ENCODE results near the gene MUC15.

GRCh38 chr11:26573896-26574295, 1.8 kb upstream of the MUC15 start:
- TF ChIP-seq OSR1 (CRISPR knock-in tag; IDR thresholded peaks at IDR 0.05) (no peak), PPARA (CRISPR knock-in tag; IDR thresholded peaks at IDR 0.05; ENCODE audit: borderline replicate concordance) (no peak), TCF4 (CRISPR knock-in tag; IDR thresholded peaks at IDR 0.05; ENCODE audit: borderline replicate concordance) (no peak), CREB5 (CRISPR knock-in tag; IDR thresholded peaks at IDR 0.05; ENCODE audit: low read depth) (no peak), PATZ1 (CRISPR knock-in tag; IDR thresholded peaks at IDR 0.05; ENCODE audit: borderline replicate concordance) (no peak)

Measured in SK-N-SH treated with all-trans-retinoic acid at 6 μM for 48 hours (cell line).